Progenitor cell of endocrine pancreas (in vitro differentiated cells): ENCODE data around the gene MEIKIN. TPM values are rescaled to one million over a fixed set of nuclear protein-coding genes. Genes with fewer than 3 reads are reported as not detected.

Source experiments
- DNase-seq: peaks from one replicate; pipeline ENCODE4 v3.0.0; 2021; ENCODE audit warnings: low spot score; ENCODE audit not compliant: unreplicated experiment
- H3K27ac Mint-ChIP-seq: 2 replicates; pipeline ENCODE4 v1.8.0; 2021; ENCODE audit warnings: mild to moderate bottlenecking, moderate library complexity, mixed read lengths
- H3K27me3 Mint-ChIP-seq: 2 replicates; pipeline ENCODE4 v1.8.0; 2021; ENCODE audit warnings: mixed read lengths
- H3K36me3 Mint-ChIP-seq: 2 replicates; pipeline ENCODE4 v1.8.0; 2022; ENCODE audit warnings: mixed read lengths; ENCODE audit not compliant: insufficient read depth
- H3K4me1 Mint-ChIP-seq: 2 replicates; pipeline ENCODE4 v1.8.0; 2021; ENCODE audit warnings: low read depth, mixed read lengths
- H3K4me3 Mint-ChIP-seq: 2 replicates; pipeline ENCODE4 v1.8.0; 2021; ENCODE audit warnings: low read depth, mild to moderate bottlenecking, moderate library complexity, mixed read lengths
- H3K9me3 Mint-ChIP-seq: 2 replicates; pipeline ENCODE4 v1.8.0; 2021; ENCODE audit warnings: low read depth, mixed read lengths
- total RNA-seq: library from RNA; stranded (reverse); gene quantifications from 2 replicates; pipeline ENCODE4 v1.2.1, GENCODE V29; 2021
- TF ChIP-seq, protein P1 (sequence below): fragments of 200-600 bp; sonication (generic); IDR thresholded peaks from one replicate; pipeline ENCODE4 v1.5.0; 2021; ENCODE audit warnings: antibody characterized with exemption, mild to moderate bottlenecking; ENCODE audit not compliant: unreplicated experiment

Gene MEIKIN
- total RNA-seq, 1 donor from 2014 or later, result not detected

DNA sequence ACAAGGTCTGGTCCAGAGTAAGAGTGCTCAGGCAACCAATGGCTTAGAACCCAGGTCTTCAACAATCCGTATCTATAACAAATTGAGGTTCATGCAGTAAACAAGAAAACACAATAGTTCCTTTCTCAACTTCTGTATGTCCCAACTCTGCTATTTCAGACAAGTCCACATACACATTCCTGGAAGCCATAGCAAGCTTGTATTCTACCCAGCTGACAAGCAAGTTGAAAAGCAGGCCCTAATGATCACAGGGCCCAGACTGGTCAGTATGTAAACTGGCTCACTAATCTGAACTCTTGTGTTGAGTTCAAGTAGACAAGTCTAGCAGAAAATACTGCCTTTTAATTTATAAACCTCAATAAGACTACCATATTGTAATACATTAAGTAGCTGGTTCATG, 175.5 kb downstream of the MEIKIN start:
- H3K27ac Mint-ChIP-seq, result no peak overlapping the region
- H3K4me1 Mint-ChIP-seq, result peaks cover 4% of the 10 kb centered on the region
- TF ChIP-seq, protein P1, sequence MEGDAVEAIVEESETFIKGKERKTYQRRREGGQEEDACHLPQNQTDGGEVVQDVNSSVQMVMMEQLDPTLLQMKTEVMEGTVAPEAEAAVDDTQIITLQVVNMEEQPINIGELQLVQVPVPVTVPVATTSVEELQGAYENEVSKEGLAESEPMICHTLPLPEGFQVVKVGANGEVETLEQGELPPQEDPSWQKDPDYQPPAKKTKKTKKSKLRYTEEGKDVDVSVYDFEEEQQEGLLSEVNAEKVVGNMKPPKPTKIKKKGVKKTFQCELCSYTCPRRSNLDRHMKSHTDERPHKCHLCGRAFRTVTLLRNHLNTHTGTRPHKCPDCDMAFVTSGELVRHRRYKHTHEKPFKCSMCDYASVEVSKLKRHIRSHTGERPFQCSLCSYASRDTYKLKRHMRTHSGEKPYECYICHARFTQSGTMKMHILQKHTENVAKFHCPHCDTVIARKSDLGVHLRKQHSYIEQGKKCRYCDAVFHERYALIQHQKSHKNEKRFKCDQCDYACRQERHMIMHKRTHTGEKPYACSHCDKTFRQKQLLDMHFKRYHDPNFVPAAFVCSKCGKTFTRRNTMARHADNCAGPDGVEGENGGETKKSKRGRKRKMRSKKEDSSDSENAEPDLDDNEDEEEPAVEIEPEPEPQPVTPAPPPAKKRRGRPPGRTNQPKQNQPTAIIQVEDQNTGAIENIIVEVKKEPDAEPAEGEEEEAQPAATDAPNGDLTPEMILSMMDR, result no peak
- no peak overlapping the region for H3K4me3 Mint-ChIP-seq
- peaks cover 7% of the 10 kb centered on the region for H3K36me3 Mint-ChIP-seq
- no peaks in the 10 kb centered on the region for H3K27me3 Mint-ChIP-seq
- H3K9me3 Mint-ChIP-seq, result peaks cover 3% of the 10 kb centered on the region
- no peak for DNase-seq

DNA sequence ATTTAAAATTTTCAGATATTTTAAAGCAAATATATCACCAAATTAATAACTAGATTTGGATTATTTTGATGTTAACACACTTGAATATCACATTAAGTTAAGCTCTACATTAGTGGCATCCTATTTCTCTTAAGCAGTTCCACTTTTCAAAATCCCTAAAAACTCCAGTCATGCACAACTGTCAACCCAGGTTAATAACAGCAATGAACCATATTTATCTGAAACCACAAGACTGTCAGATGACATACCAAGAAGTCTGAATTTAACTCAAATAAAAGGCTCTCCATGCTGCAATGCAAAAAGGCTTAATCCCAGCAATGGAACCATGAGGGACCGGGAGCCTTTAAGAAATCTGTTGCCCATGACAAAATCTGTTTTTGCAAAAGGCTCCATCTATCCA, 176.1 kb downstream of the MEIKIN start:
- Mint-ChIP-seq H3K36me3 (peaks cover 10% of the 10 kb centered on the region), H3K4me1 (peaks cover 3% of the 10 kb centered on the region), H3K9me3 (peaks cover 3% of the 10 kb centered on the region), H3K27me3 (no peaks in the 10 kb centered on the region), H3K4me3 (no peak overlapping the region), H3K27ac (peak overlapping the region; percentile 6)
- TF ChIP-seq, protein P1, result no peak
- no peak for DNase-seq

DNA sequence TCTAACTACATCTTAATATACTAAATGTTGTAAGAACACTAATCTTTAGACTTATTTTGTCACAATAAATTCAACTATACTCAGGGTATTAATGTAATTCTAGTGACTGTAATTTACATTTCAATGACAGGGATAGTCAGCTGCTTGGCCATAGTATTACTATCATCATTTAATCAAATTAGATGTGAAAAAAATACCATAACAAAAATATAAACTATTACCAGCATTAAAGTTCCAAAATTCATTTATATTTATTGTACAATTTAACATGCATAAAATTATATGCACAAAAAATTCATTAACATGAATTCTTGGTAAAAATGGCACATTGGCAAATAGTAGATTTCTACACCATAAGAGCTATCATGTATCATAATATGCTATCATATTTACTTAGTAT, 177.6 kb downstream of the MEIKIN start:
- H3K4me3 Mint-ChIP-seq, result no peak overlapping the region
- peaks cover 3% of the 10 kb centered on the region for H3K9me3 Mint-ChIP-seq

DNA sequence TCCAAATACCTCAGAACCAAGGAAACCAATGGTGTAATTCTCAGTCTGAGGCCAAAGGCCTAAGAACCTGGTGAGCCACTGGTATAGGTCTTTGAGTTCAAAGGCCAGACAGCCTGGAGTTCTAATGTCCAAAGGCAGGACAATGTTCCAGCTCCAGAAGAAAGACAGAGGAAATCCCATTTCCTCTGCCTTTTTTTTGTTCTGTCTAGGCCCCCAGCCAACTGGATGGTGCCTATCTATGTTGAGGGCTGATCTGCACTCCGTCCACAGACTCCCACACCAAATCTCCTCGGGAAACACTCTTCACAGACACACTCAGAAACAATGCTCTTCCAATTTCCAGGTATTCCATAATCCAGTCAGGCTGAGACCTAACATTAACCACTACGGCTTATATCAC, 178.8 kb downstream of the MEIKIN start:
- Mint-ChIP-seq H3K27me3 (no peaks in the 10 kb centered on the region), H3K4me1 (peaks cover 2% of the 10 kb centered on the region), H3K36me3 (peaks cover 21% of the 10 kb centered on the region), H3K4me3 (no peak overlapping the region), H3K27ac (no peak overlapping the region), H3K9me3 (peaks cover 14% of the 10 kb centered on the region)
- TF ChIP-seq, protein P1, result no peak
- no peak for DNase-seq

More for the DNA sequence above, 177.6 kb downstream of the MEIKIN start:
- H3K27me3 Mint-ChIP-seq, result no peaks in the 10 kb centered on the region
- peaks cover 15% of the 10 kb centered on the region for H3K36me3 Mint-ChIP-seq
- no peak overlapping the region for H3K27ac Mint-ChIP-seq
- peaks cover 2% of the 10 kb centered on the region for H3K4me1 Mint-ChIP-seq
- no peak for DNase-seq
- TF ChIP-seq, protein P1, result no peak

DNA sequence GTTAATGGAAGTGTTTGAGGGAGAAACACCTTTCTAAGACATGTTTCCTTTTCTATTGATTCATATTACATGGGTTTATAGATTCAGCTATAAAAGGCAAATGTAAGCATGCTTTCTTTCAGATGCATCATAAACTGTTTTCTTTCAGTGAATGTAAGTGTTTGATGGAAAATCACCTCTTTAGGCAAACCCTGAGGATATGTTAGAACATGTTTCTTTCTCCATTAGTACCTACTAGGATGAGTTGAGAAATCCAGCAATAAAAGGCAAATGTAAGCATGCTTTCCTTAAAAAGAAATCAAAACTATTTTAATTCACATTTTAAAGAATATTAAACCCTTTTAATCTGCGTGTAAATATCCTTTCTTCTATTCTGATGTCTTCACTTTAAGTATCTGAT, 180.2 kb downstream of the MEIKIN start:
- Mint-ChIP-seq H3K9me3 (peaks cover 14% of the 10 kb centered on the region), H3K4me3 (no peak overlapping the region), H3K36me3 (peaks cover 21% of the 10 kb centered on the region), H3K27ac (no peak overlapping the region), H3K4me1 (peaks cover 2% of the 10 kb centered on the region), H3K27me3 (no peaks in the 10 kb centered on the region)
- no peak for DNase-seq
- TF ChIP-seq, protein P1, result no peak
